T-helper 22 cell (primary cell): ENCODE measurements around the gene BARHL1.

Experiments
- DNase-seq: peaks from one replicate; pipeline ENCODE4 v3.0.0-alpha.2; 2020; ENCODE audit warnings: low read depth

The BARHL1 gene

GRCh38 chr9:132615774-132616173, 33.4 kb downstream of the BARHL1 start:
- no peak for DNase-seq

DNA sequence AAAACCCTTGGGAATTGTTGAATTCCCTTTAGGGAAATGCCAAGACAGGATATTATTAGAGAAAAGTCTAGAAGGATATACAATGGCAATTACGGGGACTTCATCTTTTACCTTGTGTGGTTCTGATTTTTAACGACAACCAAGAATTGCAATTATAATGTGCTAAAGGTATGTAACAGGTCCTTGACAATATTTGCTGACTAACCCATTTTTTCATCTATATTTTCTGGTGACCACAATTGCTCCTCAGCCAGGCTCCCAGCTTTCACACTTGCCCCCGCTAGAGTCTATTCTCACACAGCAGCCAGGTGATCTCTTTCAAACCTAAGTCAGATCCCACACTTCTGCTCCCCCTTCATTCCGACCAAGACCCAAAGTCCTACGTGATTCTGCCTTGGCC, 34.3 kb downstream of the BARHL1 start:
- DNase-seq = no peak

GRCh38 chr9:132622159-132622558, 39.8 kb downstream of the BARHL1 start:
- DNase-seq = no peak

DNA sequence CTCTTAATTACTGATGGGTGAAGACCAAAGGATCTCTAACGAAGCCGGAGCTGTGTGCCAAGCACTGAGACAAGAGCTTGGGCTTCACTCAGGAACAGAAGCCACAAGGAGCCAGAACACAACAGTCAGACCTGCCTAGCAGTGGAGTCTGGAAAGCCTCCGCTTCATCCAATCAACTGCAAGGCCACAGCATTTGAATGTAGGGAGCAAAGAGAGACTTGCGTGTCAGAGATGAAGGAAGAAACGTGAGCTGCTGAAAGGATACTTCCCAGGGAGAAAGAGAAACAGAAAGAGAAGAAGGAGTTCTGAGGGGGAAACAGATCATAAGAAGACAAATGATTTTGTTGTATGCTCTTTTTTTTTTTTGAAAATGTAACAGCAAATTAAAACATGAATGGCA, 43.9 kb downstream of the BARHL1 start:
- DNase-seq = no peak

DNA sequence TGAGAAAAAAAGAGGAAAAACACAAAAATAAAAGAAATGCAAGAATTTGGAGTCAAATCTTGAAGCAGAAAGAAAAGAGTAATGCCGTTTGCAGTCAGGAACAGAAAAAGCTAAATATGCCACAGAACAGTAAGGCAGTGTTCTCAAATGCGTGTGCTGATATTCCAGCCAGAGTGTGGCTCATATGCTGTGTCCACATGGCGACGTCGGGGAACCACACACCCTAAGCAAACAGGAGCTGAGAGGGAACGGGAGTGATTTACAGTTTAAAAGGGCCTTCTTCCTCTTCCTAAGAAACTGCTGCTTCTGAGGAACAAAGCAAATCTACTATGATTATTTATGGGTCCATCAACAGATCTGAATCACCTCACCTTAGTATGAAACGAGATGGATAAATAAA, 44.7 kb downstream of the BARHL1 start:
- DNase-seq = no peak

GRCh38 chr9:132627594-132627993, 45.2 kb downstream of the BARHL1 start:
- no peak for DNase-seq

- DNase-seq = no peak
Observed at GRCh38 chr9:132628746-132629145, 46.3 kb downstream of the BARHL1 start.

GRCh38 chr9:132630116-132630515, 47.7 kb downstream of the BARHL1 start:
- DNase-seq = no peak

DNA sequence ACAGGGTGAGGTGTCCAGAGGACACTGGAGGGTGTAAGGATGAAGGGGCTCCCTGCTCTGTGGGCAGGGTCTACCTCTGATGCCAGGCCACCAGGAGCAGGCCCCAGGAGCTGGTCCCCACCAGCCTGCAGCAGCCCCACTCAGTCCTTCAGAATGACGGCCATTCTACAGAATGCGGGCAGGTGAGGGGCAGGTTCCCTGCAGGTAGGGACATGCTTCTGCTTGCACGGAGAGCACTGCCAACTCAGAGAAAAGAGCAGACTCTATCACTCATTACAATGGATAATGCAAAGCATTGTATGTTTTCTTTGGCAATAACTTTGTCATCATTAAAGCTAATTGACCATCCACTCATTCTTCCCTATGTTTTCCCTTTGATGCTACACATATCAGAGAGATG, 48.4 kb downstream of the BARHL1 start:
- DNase-seq = no peak

DNA sequence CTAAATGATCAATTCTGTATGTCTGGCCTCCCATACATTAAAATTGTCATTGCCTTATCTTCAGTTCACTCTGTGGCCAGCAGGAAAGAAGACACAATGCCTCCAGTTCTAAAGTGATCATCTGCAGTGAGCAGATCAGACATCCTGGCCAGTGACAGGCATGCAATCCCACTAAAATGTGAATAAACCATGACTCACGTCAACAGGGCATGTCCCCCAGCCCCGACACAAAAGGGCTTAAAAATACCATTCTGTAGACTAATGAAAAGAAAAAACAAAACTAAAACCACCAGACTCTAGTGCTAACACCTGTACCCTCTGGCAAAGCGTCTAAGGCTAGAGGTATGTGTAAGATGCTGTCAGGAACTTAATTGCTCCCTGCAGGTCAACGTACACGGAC, 48.9 kb downstream of the BARHL1 start:
- DNase-seq = no peak

GRCh38 chr9:132631685-132632084, 49.3 kb downstream of the BARHL1 start:
- no peak for DNase-seq

DNA sequence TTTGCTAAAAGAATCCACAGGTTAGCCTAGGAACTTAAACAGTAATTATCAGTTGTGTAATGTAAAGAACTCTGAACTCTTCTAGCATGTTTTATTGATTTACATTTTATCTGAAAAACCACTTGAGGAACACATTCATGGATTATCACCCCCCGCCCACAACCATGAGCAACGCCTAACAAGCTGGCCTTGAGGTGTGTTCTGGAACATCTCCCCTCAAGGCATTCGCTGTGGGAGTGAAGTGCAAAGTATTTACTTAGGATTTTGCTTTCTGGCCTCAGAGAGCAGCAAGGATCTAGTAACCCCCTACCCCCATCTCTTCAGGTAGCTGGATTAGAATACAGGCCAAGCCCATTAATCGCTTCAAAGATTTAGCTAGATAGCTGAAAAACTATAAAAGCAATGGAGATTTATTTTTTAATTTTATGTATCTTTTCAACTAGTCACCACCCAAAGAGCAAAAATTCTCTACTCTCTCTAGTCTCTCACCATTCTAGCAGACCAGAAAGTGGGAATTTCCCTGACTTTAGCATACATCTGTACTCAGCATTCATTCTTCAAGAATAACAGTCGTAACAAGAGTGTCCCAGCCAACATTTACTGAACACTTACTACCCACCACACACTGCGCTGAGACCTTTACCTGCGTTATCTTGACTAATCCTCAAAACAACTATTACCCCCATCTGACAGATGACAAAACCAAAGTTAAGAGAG, 50.2 kb downstream of the BARHL1 start:
- no peak for DNase-seq

DNA sequence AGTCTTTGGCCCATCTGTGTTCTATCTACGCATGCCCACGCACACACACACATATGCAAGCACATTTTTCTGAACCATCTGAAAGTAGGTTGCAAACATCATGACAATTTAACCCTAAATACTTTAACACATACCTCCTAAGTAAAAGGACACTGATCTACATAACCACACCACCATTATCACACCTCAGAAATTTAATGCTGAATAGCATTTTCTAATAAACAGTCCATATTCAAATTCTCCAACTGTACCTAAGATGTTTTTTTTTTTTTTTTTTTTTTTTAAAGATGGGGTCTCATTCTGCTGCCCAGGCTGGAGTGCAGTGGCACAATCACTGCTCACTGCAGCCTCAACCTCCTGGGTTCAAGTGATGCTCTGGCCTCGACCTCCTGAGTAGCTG, 51.9 kb downstream of the BARHL1 start:
- DNase-seq = no peak

GRCh38 chr9:132637351-132637750, 54.9 kb downstream of the BARHL1 start:
- no peak for DNase-seq

DNA sequence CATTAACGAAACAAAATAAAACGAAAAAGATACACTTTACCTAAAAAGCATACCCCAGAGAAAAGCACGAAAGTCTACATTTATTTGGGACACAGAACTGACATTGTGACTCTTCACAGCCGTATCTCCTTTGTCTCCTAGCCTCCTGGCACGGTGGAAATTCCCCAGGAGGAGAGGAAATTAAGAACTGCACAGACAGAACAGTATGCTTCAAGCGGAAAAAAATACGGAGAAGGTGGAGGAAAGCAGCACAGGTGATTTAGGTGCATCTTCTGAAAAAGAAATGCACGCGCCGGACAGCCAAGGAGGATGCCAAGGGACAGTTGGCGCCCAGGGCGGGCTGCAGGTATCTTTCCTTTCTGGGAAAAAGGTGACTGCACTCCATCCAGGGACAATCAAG, 55.4 kb downstream of the BARHL1 start:
- DNase-seq = no peak

- no peak for DNase-seq
Observed at GRCh38 chr9:132638240-132638639, 55.8 kb downstream of the BARHL1 start.

- DNase-seq = no peak
Observed at GRCh38 chr9:132639322-132639721, 56.9 kb downstream of the BARHL1 start.
